B cell (primary cell): Measurements from ENCODE around the gene TRRAP.

Experiments
- CTCF ChIP-seq: fragments of 200-600 bp; IDR thresholded peaks from one replicate; pipeline ENCODE4 v1.8.0; 2022; ENCODE audit warnings: antibody characterized with exemption, mild to moderate bottlenecking
- EZH2 ChIP-seq: IDR thresholded peaks from 2 replicates; pipeline ENCODE4 v1.6.1; 2012; ENCODE audit warnings: borderline replicate concordance, low read depth, mild to moderate bottlenecking, moderate library complexity, low read length; ENCODE audit not compliant: insufficient read depth, poor library complexity, severe bottlenecking

GRCh38 chr7:98946389-98946788, 68.1 kb downstream of the TRRAP start:
- TF ChIP-seq CTCF (no peak), EZH2 (no peak)
